B cell (primary cell): ENCODE data around the gene NME7. TPM values are rescaled to one million over a fixed set of nuclear protein-coding genes. Genes with fewer than 3 reads are reported as not detected.

Experiments used
- ATAC-seq: fragments of 200-7000 bp; cut with Tn5 transposase; one replicate; pipeline ENCODE4 v1.10.0; 2021; ENCODE audit warnings: low read depth, mild to moderate bottlenecking, moderate number of reproducible peaks, moderate library complexity
- CTCF ChIA-PET: fragments of 350-600 bp; sonication (Branson Sonifier 250); formaldehyde crosslinking; loops from one replicate; lab custom pipeline; 2021; ENCODE audit warnings: antibody characterized with exemption, inconsistent platforms; lab: Charles Lee
- POLR2A ChIA-PET: fragments of 350-600 bp; sonication (Branson Sonifier 250); formaldehyde crosslinking; loops from one replicate; lab custom pipeline; 2021; ENCODE audit warnings: antibody characterized with exemption; lab: Charles Lee
- DNase-seq: peaks from one replicate; pipeline ENCODE4 v3.0.0; 2013
- H2AFZ ChIP-seq: 2 replicates; pipeline ENCODE4 v1.6.1; 2012; ENCODE audit warnings: mild to moderate bottlenecking, low read depth, low read length; ENCODE audit not compliant: insufficient read depth, poor library complexity, severe bottlenecking
- H3K27ac ChIP-seq, 2 donors: 1 replicate in 1 of 2; 2 replicates in 1 of 2; pipeline ENCODE4 v1.5.1; 2012 to 2013; ENCODE audit warnings: low read length in 2 of 2, mild to moderate bottlenecking in 2 of 2, moderate library complexity in 1 of 2
- H3K27me3 ChIP-seq, 4 experiments: fragments of 200-600 bp in 1 of 4; sonication (generic) in 1 of 4; replicated peaks in 1 of 4; 1 replicate in 2 of 4; 2 replicates in 2 of 4; pipeline versions ENCODE4 v1.6.1 to v1.7.0; 2013 to 2016; ENCODE audit warnings: low read length in 3 of 4, mild to moderate bottlenecking in 2 of 4, mixed read lengths in 1 of 4, moderate library complexity in 1 of 4; ENCODE audit not compliant: insufficient read depth in 4 of 4, control insufficient read depth in 3 of 4; ENCODE audit errors: control extremely low read depth in 1 of 4
- H3K36me3 ChIP-seq, 2 experiments: replicated peaks in 1 of 2; 1 replicate in 1 of 2; 2 replicates in 1 of 2; pipeline versions ENCODE4 v1.6.1 to v1.7.1; 2013; ENCODE audit warnings: low read length in 1 of 2; ENCODE audit not compliant: insufficient read depth in 2 of 2, control insufficient read depth in 1 of 2; ENCODE audit errors: control extremely low read depth in 1 of 2, extremely low read depth in 1 of 2
- H3K4me1 ChIP-seq, 2 donors: fragments of 200-600 bp in 1 of 2; sonication (generic) in 1 of 2; 1 replicate in 1 of 2; 2 replicates in 1 of 2; pipeline versions ENCODE4 v1.5.1 to v1.6.1; 2013 to 2017; ENCODE audit warnings: low read length in 2 of 2; ENCODE audit not compliant: control insufficient read depth in 2 of 2, insufficient read depth in 2 of 2
- H3K4me2 ChIP-seq: replicated peaks from 2 replicates; pipeline ENCODE3; 2012; ENCODE audit warnings: mild to moderate bottlenecking, low read depth, low read length; ENCODE audit not compliant: poor library complexity, severe bottlenecking
- H3K4me3 ChIP-seq, 5 experiments: fragments of 200-600 bp in 1 of 5; sonication (generic) in 1 of 5; 1 replicate in 3 of 5; 2 replicates in 2 of 5; pipeline versions ENCODE4 v1.5.1 to v1.7.0; 2011 to 2016; ENCODE audit warnings: low read length in 4 of 5, mild to moderate bottlenecking in 4 of 5, low read depth in 2 of 5, control low read depth in 1 of 5, moderate library complexity in 1 of 5; ENCODE audit not compliant: insufficient read depth in 1 of 5; ENCODE audit errors: control extremely low read depth in 1 of 5, extremely low read depth in 1 of 5
- H3K79me2 ChIP-seq: fragments of 200-600 bp; sonication (generic); one replicate; pipeline ENCODE4 v1.6.0; 2016; ENCODE audit warnings: low read length; ENCODE audit not compliant: control insufficient read depth, insufficient read depth
- H3K9ac ChIP-seq: fragments of 200-600 bp; sonication (generic); 2 replicates; pipeline ENCODE4 v1.6.1; 2017; ENCODE audit warnings: mild to moderate bottlenecking, low read length, moderate library complexity
- H3K9me3 ChIP-seq, 3 donors: one replicate each; pipeline versions ENCODE4 v1.6.1 to v1.7.1; 2013; ENCODE audit warnings: low read length in 2 of 3; ENCODE audit not compliant: control insufficient read depth in 2 of 3, insufficient read depth in 1 of 3; ENCODE audit errors: control extremely low read depth in 1 of 3
- H4K20me1 ChIP-seq: 2 replicates; pipeline ENCODE4 v1.6.0; 2012; ENCODE audit warnings: mild to moderate bottlenecking, low read length; ENCODE audit not compliant: insufficient read depth, control insufficient read depth, poor library complexity, severe bottlenecking
- H3K27ac Mint-ChIP-seq: one replicate; pipeline ENCODE4 v1.8.0; 2021; ENCODE audit warnings: mixed read lengths
- H3K27me3 Mint-ChIP-seq: one replicate; pipeline ENCODE4 v1.8.0; 2021; ENCODE audit warnings: mixed read lengths
- H3K4me1 Mint-ChIP-seq: one replicate; pipeline ENCODE4 v1.8.0; 2021; ENCODE audit warnings: mixed read lengths
- H3K4me3 Mint-ChIP-seq: one replicate; pipeline ENCODE4 v1.8.0; 2021; ENCODE audit warnings: mixed read lengths
- H3K9me3 Mint-ChIP-seq: one replicate; pipeline ENCODE4 v1.8.0; 2022; ENCODE audit warnings: mixed read lengths; ENCODE audit not compliant: insufficient read depth
- EZH2 ChIP-seq: IDR thresholded peaks from 2 replicates; pipeline ENCODE4 v1.6.1; 2012; ENCODE audit warnings: borderline replicate concordance, low read depth, mild to moderate bottlenecking, moderate library complexity, low read length; ENCODE audit not compliant: insufficient read depth, poor library complexity, severe bottlenecking
- WGBS: methylation state at CpG from one replicate; pipeline ENCODE4 v1.1.5; 2013; ENCODE audit warnings: missing lambda C conversion rate; ENCODE audit not compliant: insufficient coverage; 5-methylcytosine and 5-hydroxymethylcytosine counted together
- intact Hi-C: fragments of 100-400 bp; cut with micrococcal nuclease; formaldehyde crosslinking; loops from one replicate; pipeline ENCODE4 v1.10.0; 2022
- polyA plus RNA-seq: library from polyadenylated mRNA; depleted of rRNA; stranded (reverse); fragments of >200 nt; gene quantifications from 2 replicates; pipeline ENCODE4 v1.2.3, GENCODE V29; 2012
- total RNA-seq, 2 donors: library from RNA; stranded (reverse); fragments of 120-200 nt in 1 of 2; gene quantifications; 1 replicate in 1 of 2; 2 replicates in 1 of 2; pipeline versions ENCODE4 v1.2.3 to v1.2.4, GENCODE V29; 2013 to 2022
- TF ChIP-seq, protein P1 (sequence below): fragments of 200-600 bp; IDR thresholded peaks from one replicate; pipeline ENCODE4 v1.8.0; 2022; ENCODE audit warnings: antibody characterized with exemption, mild to moderate bottlenecking

The NME7 gene
- total and polyA plus RNA-seq, 2 donors (not counting 1 experiment from before 2014, with no cell fraction given), result 3.3 to 14.3 TPM

DNA sequence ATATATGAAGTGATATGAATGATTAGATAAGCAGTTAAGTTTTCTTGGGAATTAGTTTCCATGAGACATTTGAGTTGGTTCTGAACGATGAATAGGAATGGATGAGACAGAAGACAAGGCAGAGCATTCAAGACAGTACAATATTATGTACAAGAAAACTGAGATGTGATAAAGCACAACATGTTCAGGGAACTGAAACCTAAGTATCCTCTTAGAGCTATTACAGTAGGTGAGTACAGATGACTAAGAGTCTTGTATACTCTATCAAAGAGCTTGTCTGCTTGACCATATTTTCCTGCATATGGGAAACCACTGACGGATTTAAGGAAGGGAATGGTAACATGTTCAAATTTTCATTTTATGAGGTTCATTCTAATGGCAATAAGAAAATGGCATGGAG lies 61.6 kb downstream of the NME7 start:
- Histone ChIP-seq H3K36me3 (peaks cover 0 to 1% of the 10 kb centered on the region in 2 experiments), H4K20me1 (no peaks in the 10 kb centered on the region), H2AFZ (no peak overlapping the region), H3K9me3 (no peaks in the 10 kb centered on the region), H3K9ac (no peak overlapping the region), H3K4me2 (no peak overlapping the region), H3K79me2 (no peaks in the 10 kb centered on the region), H3K4me1 (no peaks in the 10 kb centered on the region), H3K4me3 (no peak overlapping the region), H3K27me3 (no peaks in the 10 kb centered on the region), H3K27ac (no peak overlapping the region)
- H3K4me1 Mint-ChIP-seq, result peaks cover 6% of the 10 kb centered on the region
- TF ChIP-seq, protein P1, sequence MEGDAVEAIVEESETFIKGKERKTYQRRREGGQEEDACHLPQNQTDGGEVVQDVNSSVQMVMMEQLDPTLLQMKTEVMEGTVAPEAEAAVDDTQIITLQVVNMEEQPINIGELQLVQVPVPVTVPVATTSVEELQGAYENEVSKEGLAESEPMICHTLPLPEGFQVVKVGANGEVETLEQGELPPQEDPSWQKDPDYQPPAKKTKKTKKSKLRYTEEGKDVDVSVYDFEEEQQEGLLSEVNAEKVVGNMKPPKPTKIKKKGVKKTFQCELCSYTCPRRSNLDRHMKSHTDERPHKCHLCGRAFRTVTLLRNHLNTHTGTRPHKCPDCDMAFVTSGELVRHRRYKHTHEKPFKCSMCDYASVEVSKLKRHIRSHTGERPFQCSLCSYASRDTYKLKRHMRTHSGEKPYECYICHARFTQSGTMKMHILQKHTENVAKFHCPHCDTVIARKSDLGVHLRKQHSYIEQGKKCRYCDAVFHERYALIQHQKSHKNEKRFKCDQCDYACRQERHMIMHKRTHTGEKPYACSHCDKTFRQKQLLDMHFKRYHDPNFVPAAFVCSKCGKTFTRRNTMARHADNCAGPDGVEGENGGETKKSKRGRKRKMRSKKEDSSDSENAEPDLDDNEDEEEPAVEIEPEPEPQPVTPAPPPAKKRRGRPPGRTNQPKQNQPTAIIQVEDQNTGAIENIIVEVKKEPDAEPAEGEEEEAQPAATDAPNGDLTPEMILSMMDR, result no peak
- ATAC-seq (no peak), DNase-seq (no peak)
- ChIA-PET POLR2A (no interaction called here), CTCF (no interaction called here)
- H3K4me3 Mint-ChIP-seq, result no peak overlapping the region
- H3K9me3 Mint-ChIP-seq, result no peaks in the 10 kb centered on the region
- intact Hi-C loops, result no loop called here
- WGBS, result 86% methylated on average over 1 of the region's 2 CpGs
- H3K27ac Mint-ChIP-seq, result no peak overlapping the region
- H3K27me3 Mint-ChIP-seq, result no peaks in the 10 kb centered on the region

DNA sequence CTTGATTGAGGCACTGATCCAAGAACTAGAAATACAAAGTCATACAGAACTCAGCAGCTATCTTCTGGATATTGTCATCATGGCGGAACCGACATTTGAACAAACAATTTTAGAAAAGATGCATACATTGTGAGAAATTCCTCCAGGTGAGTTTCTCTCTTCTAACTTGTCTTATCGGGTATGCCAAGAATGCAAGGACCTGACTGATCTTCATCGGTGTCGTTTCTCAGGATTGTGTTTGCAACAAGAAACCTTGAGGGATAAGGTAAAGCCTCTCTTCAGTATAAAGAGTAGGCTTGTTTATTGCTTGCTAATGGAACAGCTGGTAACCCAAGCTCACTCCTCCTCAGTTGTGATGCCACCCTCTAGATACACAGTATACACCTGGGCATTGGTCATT lies 62.2 kb downstream of the NME7 start:
- Mint-ChIP-seq H3K27me3 (no peaks in the 10 kb centered on the region), H3K4me3 (no peak overlapping the region), H3K27ac (no peak overlapping the region), H3K9me3 (no peaks in the 10 kb centered on the region), H3K4me1 (peaks cover 6% of the 10 kb centered on the region)
- Histone ChIP-seq H3K4me1 (no peaks in the 10 kb centered on the region), H3K27ac (no peak overlapping the region), H3K79me2 (no peaks in the 10 kb centered on the region), H2AFZ (no peak overlapping the region), H3K27me3 (no peaks in the 10 kb centered on the region), H3K36me3 (peaks cover 0 to 1% of the 10 kb centered on the region in 2 experiments), H3K4me3 (no peak overlapping the region), H3K4me2 (no peak overlapping the region), H4K20me1 (no peaks in the 10 kb centered on the region), H3K9ac (no peak overlapping the region), H3K9me3 (no peaks in the 10 kb centered on the region)
- ATAC-seq (no peak), DNase-seq (no peak)
- WGBS, result 100% methylated on average over 3 of the region's 5 CpGs
- CTCF ChIA-PET, result no interaction called here
- no peak for TF ChIP-seq EZH2
- TF ChIP-seq, protein P1, result no peak
- intact Hi-C loops, result no loop called here
- POLR2A ChIA-PET, result no interaction called here
